ENCODE measurements around the gene MCC.

GRCh38 chr5:113235884-113236283, 252.4 kb downstream of the MCC start:
- TF ChIP-seq CTCF (conservative IDR thresholded peaks at IDR 0.05; ENCODE audit: low read length) (no peak), EZH2phosphoT487 (IDR thresholded peaks at IDR 0.05; ENCODE audit: borderline replicate concordance, low read depth, low read length) (no peak)
